ENCODE data around the gene SDCCAG8.

Gene SDCCAG8

GRCh38 chr1:243316366-243316989 is 60.6 kb downstream of the SDCCAG8 start:
- Mint-ChIP-seq H3K4me1 (peaks cover 10% of the 10 kb centered on the region), H3K9me3 (no peaks in the 10 kb centered on the region), H3K36me3 (ENCODE audit: low read depth) (peaks cover 48% of the 10 kb centered on the region), H3K27ac (peak overlapping the region in 1 of 3 experiments; percentile 13), H3K27me3 (ENCODE audit: low read depth) (no peaks in the 10 kb centered on the region), H3K4me3 (no peak overlapping the region)
- TF ChIP-seq CTCF (IDR thresholded peaks at IDR 0.05; ENCODE audit: unreplicated experiment in 3 of 3): no peak

GRCh38 chr1:243320224-243320623 is 64.4 kb downstream of the SDCCAG8 start:
- Mint-ChIP-seq H3K36me3 (ENCODE audit: low read depth) (peaks cover 45% of the 10 kb centered on the region), H3K4me3 (no peak overlapping the region), H3K27me3 (ENCODE audit: low read depth) (no peaks in the 10 kb centered on the region), H3K27ac (no peak overlapping the region), H3K9me3 (no peaks in the 10 kb centered on the region), H3K4me1 (peaks cover 15% of the 10 kb centered on the region)
- no peak for TF ChIP-seq CTCF (IDR thresholded peaks at IDR 0.05; ENCODE audit: unreplicated experiment in 3 of 3)

GRCh38 chr1:243322326-243322725 is 66.5 kb downstream of the SDCCAG8 start:
- Mint-ChIP-seq H3K4me1 (peaks cover 4% of the 10 kb centered on the region), H3K36me3 (ENCODE audit: low read depth) (peaks cover 36% of the 10 kb centered on the region), H3K27ac (no peak overlapping the region), H3K9me3 (no peaks in the 10 kb centered on the region), H3K27me3 (ENCODE audit: low read depth) (no peaks in the 10 kb centered on the region), H3K4me3 (no peak overlapping the region)
- no peak for TF ChIP-seq CTCF (IDR thresholded peaks at IDR 0.05; ENCODE audit: unreplicated experiment in 3 of 3)

GRCh38 chr1:243323491-243323890 is 67.7 kb downstream of the SDCCAG8 start:
- Mint-ChIP-seq H3K4me1 (peaks cover 4% of the 10 kb centered on the region), H3K36me3 (ENCODE audit: low read depth) (peaks cover 24% of the 10 kb centered on the region), H3K9me3 (no peaks in the 10 kb centered on the region), H3K4me3 (no peak overlapping the region), H3K27ac (no peak overlapping the region), H3K27me3 (ENCODE audit: low read depth) (no peaks in the 10 kb centered on the region)
- TF ChIP-seq CTCF (IDR thresholded peaks at IDR 0.05; ENCODE audit: unreplicated experiment in 3 of 3): no peak

- Mint-ChIP-seq H3K9me3 (no peaks in the 10 kb centered on the region), H3K4me3 (no peak overlapping the region), H3K27ac (no peak overlapping the region), H3K27me3 (ENCODE audit: low read depth) (no peaks in the 10 kb centered on the region), H3K36me3 (ENCODE audit: low read depth) (peaks cover 9% of the 10 kb centered on the region), H3K4me1 (peaks cover 4% of the 10 kb centered on the region)
- TF ChIP-seq CTCF (IDR thresholded peaks at IDR 0.05; ENCODE audit: unreplicated experiment in 3 of 3): peak; percentile 71 to 81 (median 74)
Measured at GRCh38 chr1:243325305-243325890, 69.6 kb downstream of the SDCCAG8 start.

GRCh38 chr1:243332440-243332839 is 76.6 kb downstream of the SDCCAG8 start:
- no peaks in the 10 kb centered on the region for H3K9me3 Mint-ChIP-seq
- no peak overlapping the region for H3K27ac Mint-ChIP-seq
- H3K4me3 Mint-ChIP-seq: no peak overlapping the region
- H3K27me3 Mint-ChIP-seq (ENCODE audit: low read depth): no peaks in the 10 kb centered on the region
- H3K4me1 Mint-ChIP-seq: no peaks in the 10 kb centered on the region
- H3K36me3 Mint-ChIP-seq (ENCODE audit: low read depth): peaks cover 53% of the 10 kb centered on the region
- no peak for TF ChIP-seq CTCF (IDR thresholded peaks at IDR 0.05; ENCODE audit: unreplicated experiment in 3 of 3)

Data from nephron (organoid).